Keratinocyte (primary cell): ENCODE data around the gene NFATC2. TPM values are rescaled to one million over a fixed set of nuclear protein-coding genes. Genes with fewer than 3 reads are reported as not detected.

Experiments used
- DNase-seq: peaks from one replicate; pipeline ENCODE4 v3.0.0-alpha.2; 2011; ENCODE audit warnings: low read depth, missing footprints, low spot score
- FAIRE-seq: peaks from 2 replicates; lab custom pipeline; 2011; peaks lifted over from hg19 to GRCh38; lab: Jason Lieb, UNC
- H2AFZ ChIP-seq: 2 replicates; pipeline ENCODE4 v1.6.0; 2012; ENCODE audit warnings: low read length, control low read depth, inconsistent platforms; ENCODE audit not compliant: control insufficient read depth
- H3K27ac ChIP-seq: 2 replicates; pipeline ENCODE4 v1.5.1; 2011; ENCODE audit warnings: low read length; ENCODE audit not compliant: control insufficient read depth, insufficient read depth
- H3K27me3 ChIP-seq: 3 replicates; pipeline ENCODE4 v1.6.0; 2011; ENCODE audit warnings: low read length; ENCODE audit not compliant: control insufficient read depth, insufficient read depth; ENCODE audit errors: extremely low read depth
- H3K36me3 ChIP-seq, 2 experiments: 2 replicates in 1 of 2; 3 replicates in 1 of 2; pipeline ENCODE4 v1.5.1; 2011; ENCODE audit warnings: low read length in 2 of 2, mild to moderate bottlenecking in 1 of 2; ENCODE audit not compliant: control insufficient read depth in 2 of 2, insufficient read depth in 2 of 2; ENCODE audit errors: extremely low read depth in 1 of 2
- H3K4me1 ChIP-seq: 3 replicates; pipeline ENCODE4 v1.5.1; 2011; ENCODE audit warnings: low read length; ENCODE audit not compliant: control insufficient read depth, insufficient read depth; ENCODE audit errors: extremely low read depth
- H3K4me2 ChIP-seq: 3 replicates; pipeline ENCODE4 v1.6.0; 2011; ENCODE audit warnings: low read depth, low read length; ENCODE audit not compliant: control insufficient read depth, insufficient read depth; ENCODE audit errors: extremely low read depth
- H3K4me3 ChIP-seq, 3 experiments: fragments of 200-600 bp in 1 of 3; sonication (generic) in 1 of 3; 2 replicates in 2 of 3; 3 replicates in 1 of 3; pipeline ENCODE4 v1.5.1; 2011 to 2016; ENCODE audit warnings: low read length in 3 of 3, mild to moderate bottlenecking in 3 of 3, control low read depth in 2 of 3, inconsistent platforms in 1 of 3, low read depth in 1 of 3, mixed read lengths in 1 of 3, mixed run types in 1 of 3, moderate library complexity in 1 of 3; ENCODE audit not compliant: control insufficient read depth in 2 of 3, insufficient read depth in 2 of 3; ENCODE audit errors: extremely low read depth in 1 of 3
- H3K79me2 ChIP-seq: 2 replicates; pipeline ENCODE4 v1.6.0; 2012; ENCODE audit warnings: low read length; ENCODE audit not compliant: control insufficient read depth, insufficient read depth
- H3K9ac ChIP-seq: 3 replicates; pipeline ENCODE4 v1.6.0; 2011; ENCODE audit warnings: low read length; ENCODE audit not compliant: control insufficient read depth, insufficient read depth; ENCODE audit errors: extremely low read depth
- H3K9me1 ChIP-seq: 3 replicates; pipeline ENCODE4 v1.6.0; 2011; ENCODE audit warnings: low read length; ENCODE audit not compliant: control insufficient read depth, insufficient read depth; ENCODE audit errors: extremely low read depth
- H3K9me3 ChIP-seq: 2 replicates; pipeline ENCODE4 v1.5.1; 2012; ENCODE audit warnings: low read depth, low read length; ENCODE audit not compliant: control insufficient read depth
- H4K20me1 ChIP-seq: 3 replicates; pipeline ENCODE4 v1.6.0; 2011; ENCODE audit warnings: low read length; ENCODE audit not compliant: control insufficient read depth, insufficient read depth; ENCODE audit errors: extremely low read depth
- EZH2 ChIP-seq: IDR thresholded peaks from one replicate; pipeline ENCODE4 v1.6.1; 2012; ENCODE audit warnings: inconsistent platforms, mild to moderate bottlenecking, low read length, moderate library complexity
- dilution Hi-C: fragments of 300-500 bp; cut with MboI; formaldehyde crosslinking; loops from one replicate; pipeline ENCODE4 v1.7.0; 2020; ENCODE audit warnings: low sequenced_read_pairs; ENCODE audit not compliant: extremely low pct_ligation_motif_present
- polyA plus RNA-seq, 5 experiments: library from polyadenylated mRNA; depleted of rRNA in 3 of 5; stranded (reverse) in 3 of 5; stranded (forward) in 1 of 5; unstranded in 1 of 5; fragments of >200 nt; gene quantifications; 1 replicate in 1 of 5; 2 replicates in 3 of 5; 3 replicates in 1 of 5; pipeline versions ENCODE4 v1.2.1 to v1.2.3, GENCODE V29; 2011 to 2012; ENCODE audit warnings: missing spikeins in 2 of 5, low read depth in 1 of 5, low replicate concordance in 1 of 5
- TF ChIP-seq, protein P1 (sequence below), 3 experiments: IDR thresholded peaks in 1 of 3; conservative IDR thresholded peaks in 1 of 3; optimal IDR thresholded peaks in 1 of 3; 2 replicates in 2 of 3; 3 replicates in 1 of 3; pipeline versions ENCODE3 to v1.5.1; 2011; ENCODE audit warnings: low read length in 3 of 3, mild to moderate bottlenecking in 3 of 3, moderate library complexity in 2 of 3, control low read depth in 1 of 3, inconsistent platforms in 1 of 3; ENCODE audit not compliant: insufficient read depth in 2 of 3; ENCODE audit errors: extremely low read depth in 1 of 3

Gene NFATC2
- polyA plus RNA-seq, 1 donor (not counting 4 experiments of a cell fraction or from before 2014, with no cell fraction given) = 0.05 TPM

DNA sequence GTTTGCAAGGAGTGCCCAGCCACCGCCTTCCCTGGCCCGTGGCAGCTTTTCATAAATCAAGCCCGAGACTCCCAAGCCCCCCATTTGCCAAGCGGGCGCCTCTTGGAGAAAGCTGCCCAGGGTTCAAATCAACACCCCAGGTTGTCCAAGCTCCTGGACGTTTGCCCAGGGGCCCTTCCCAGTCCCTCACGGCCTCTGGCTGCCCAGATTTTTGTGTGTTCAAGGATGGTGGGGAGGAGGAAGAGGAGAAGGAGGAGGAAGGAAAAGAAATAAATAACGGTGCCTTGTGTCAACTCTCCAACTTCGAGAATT lies 20.6 kb upstream of the NFATC2 start:
- peaks cover 25% of the 10 kb centered on the region for H3K4me1 ChIP-seq
- peaks cover 66% of the 10 kb centered on the region for H3K27me3 ChIP-seq
- dilution Hi-C loops = no loop called here
- no peaks in the 10 kb centered on the region for H3K79me2 ChIP-seq
- H2AFZ ChIP-seq = no peak overlapping the region
- H3K4me3 ChIP-seq = peak overlapping the region in 2 of 3 experiments; percentile 54 to 58
- no peak overlapping the region for H3K27ac ChIP-seq
- H3K9ac ChIP-seq = peak overlapping the region; percentile 11
- H3K4me2 ChIP-seq = peak overlapping the region; percentile 77
- no peaks in the 10 kb centered on the region for H3K9me3 ChIP-seq
- FAIRE-seq (no peak), DNase-seq (no peak)
- no peaks in the 10 kb centered on the region for H4K20me1 ChIP-seq
- no peaks in the 10 kb centered on the region for H3K9me1 ChIP-seq
- TF ChIP-seq, protein P1, sequence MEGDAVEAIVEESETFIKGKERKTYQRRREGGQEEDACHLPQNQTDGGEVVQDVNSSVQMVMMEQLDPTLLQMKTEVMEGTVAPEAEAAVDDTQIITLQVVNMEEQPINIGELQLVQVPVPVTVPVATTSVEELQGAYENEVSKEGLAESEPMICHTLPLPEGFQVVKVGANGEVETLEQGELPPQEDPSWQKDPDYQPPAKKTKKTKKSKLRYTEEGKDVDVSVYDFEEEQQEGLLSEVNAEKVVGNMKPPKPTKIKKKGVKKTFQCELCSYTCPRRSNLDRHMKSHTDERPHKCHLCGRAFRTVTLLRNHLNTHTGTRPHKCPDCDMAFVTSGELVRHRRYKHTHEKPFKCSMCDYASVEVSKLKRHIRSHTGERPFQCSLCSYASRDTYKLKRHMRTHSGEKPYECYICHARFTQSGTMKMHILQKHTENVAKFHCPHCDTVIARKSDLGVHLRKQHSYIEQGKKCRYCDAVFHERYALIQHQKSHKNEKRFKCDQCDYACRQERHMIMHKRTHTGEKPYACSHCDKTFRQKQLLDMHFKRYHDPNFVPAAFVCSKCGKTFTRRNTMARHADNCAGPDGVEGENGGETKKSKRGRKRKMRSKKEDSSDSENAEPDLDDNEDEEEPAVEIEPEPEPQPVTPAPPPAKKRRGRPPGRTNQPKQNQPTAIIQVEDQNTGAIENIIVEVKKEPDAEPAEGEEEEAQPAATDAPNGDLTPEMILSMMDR (optimal IDR thresholded peaks at IDR 0.05 in 1 of 3, IDR thresholded peaks at IDR 0.05 in 1 of 3, conservative IDR thresholded peaks at IDR 0.05 in 1 of 3; ENCODE audit: extremely low read depth in 1 of 3, insufficient read depth in 2 of 3, low read length in 3 of 3) = no peak
- no peak for TF ChIP-seq EZH2
- no peaks in the 10 kb centered on the region for H3K36me3 ChIP-seq

DNA sequence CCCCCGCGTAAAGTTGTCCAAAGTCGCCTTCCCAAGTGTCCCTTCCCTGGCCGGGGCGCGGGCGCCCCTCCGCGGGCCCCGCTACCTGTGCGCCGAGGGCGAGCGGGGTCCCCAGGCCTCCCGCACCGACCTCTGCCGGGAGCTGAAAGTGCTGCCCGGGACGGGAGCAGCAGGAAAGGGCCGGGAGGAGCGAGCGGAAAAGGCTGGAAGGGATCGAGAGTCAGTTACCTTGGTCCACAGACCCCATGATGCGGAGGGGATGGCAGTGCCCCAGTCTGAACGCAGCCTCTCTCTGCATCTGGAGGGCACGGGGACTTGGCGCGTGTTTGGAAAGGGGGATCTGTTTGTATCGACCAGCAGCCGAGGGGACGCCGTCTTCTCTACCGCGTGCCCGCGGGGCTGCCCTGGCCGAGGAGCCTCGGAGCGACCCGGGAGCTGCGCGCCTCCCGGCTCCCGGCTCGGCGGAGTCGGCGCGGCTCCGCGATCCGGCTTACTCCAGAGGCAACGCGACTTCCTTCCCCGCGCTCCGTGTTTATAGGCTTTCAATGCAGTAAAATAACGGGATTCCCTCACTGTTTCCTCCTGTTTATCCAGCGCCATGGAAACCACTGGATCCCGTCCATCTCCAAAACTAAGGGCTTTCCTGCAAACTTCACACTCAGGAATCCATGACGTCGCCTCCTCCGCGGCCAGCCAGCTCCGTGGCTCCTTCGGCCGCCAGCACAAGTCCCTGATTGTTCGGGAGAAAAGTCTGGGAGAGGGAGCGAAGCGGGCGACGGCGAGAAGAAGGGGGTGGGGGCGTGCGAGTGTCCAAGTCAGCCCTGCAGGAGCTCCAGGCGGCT lies 20.0 kb upstream of the NFATC2 start:
- peaks cover 25% of the 10 kb centered on the region for H3K4me1 ChIP-seq
- no peak overlapping the region for H3K27ac ChIP-seq
- H3K36me3 ChIP-seq = no peaks in the 10 kb centered on the region
- peaks cover 66% of the 10 kb centered on the region for H3K27me3 ChIP-seq
- TF ChIP-seq, protein P1 (optimal IDR thresholded peaks at IDR 0.05 in 1 of 3, IDR thresholded peaks at IDR 0.05 in 1 of 3, conservative IDR thresholded peaks at IDR 0.05 in 1 of 3; ENCODE audit: extremely low read depth in 1 of 3, insufficient read depth in 2 of 3, low read length in 3 of 3) = no peak
- TF ChIP-seq EZH2 = peak; percentile 56
- H3K4me3 ChIP-seq = peak overlapping the region; percentile 15 to 58 (median 54)
- H3K9me1 ChIP-seq = no peaks in the 10 kb centered on the region
- dilution Hi-C loops = no loop called here
- no peaks in the 10 kb centered on the region for H4K20me1 ChIP-seq
- no peaks in the 10 kb centered on the region for H3K79me2 ChIP-seq
- H3K9me3 ChIP-seq = no peaks in the 10 kb centered on the region
- peak overlapping the region; percentile 40 for H3K9ac ChIP-seq
- H2AFZ ChIP-seq = peak overlapping the region; percentile 73
- no peak for FAIRE-seq
- H3K4me2 ChIP-seq = peak overlapping the region; percentile 77
- DNase-seq = no peak
